OCI-M1 (cell line): ENCODE data around the gene C1QL2.

ENCODE experiments used
- DNase-seq: peaks from one replicate; lab custom pipeline; 2025; lab: John Stamatoyannopoulos, UW

C1QL2 gene

DNA sequence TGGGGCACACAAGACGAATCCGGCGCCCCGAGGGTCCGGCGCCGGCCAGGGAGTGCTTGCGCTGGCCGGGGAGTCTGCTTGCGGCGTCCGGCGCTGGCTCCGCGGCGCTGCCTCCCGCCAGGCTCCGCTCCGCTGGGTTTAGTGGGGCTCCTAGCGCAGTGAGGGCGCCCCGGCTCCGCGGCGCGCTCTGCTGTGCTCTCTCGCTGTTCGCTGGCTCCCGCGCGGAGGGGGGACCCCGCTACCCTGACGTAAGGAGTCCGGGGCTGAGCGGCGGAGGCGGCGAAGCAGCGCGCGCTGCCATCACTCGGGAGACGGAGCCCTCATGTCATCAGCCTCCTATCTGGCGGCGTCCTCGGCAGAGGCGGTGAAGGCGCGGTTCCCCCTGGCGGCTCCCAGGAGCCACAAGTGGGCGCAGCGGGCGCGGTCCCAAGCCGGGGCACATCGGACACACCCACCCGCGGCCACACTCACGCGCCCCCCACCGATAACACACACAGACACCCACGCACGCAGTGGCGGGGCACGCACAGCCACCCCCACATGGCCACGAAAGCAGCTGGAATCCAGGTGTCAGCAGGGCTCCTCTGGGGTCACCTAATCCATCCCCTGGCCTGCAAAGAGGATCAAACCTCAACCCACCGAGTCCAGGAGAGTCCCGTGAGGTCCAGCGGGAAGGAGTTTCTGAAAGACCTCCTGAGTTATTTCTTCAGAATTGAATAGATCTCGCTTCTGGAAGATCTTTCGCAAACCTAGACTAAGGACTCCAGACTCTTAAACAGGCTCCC lies at the start of gene C1QL2:
Gene C1QL2, minus strand, starts transcription at position 189 of the 785 bp plus-strand sequence. CDS start 482 bp downstream, outside the sequence.
- DNase-seq: no peak

GRCh38 chr2:119207447-119207846 lies 48.9 kb upstream of the C1QL2 start:
- DNase-seq: no peak

- DNase-seq: no peak
These were observed 47.6 kb upstream of the C1QL2 start for GRCh38 chr2:119206201-119206600.

- no peak for DNase-seq
These were observed 46.6 kb upstream of the C1QL2 start for GRCh38 chr2:119205001-119205706.

- DNase-seq: no peak
These were observed 46.0 kb upstream of the C1QL2 start for GRCh38 chr2:119204525-119204924.

DNA sequence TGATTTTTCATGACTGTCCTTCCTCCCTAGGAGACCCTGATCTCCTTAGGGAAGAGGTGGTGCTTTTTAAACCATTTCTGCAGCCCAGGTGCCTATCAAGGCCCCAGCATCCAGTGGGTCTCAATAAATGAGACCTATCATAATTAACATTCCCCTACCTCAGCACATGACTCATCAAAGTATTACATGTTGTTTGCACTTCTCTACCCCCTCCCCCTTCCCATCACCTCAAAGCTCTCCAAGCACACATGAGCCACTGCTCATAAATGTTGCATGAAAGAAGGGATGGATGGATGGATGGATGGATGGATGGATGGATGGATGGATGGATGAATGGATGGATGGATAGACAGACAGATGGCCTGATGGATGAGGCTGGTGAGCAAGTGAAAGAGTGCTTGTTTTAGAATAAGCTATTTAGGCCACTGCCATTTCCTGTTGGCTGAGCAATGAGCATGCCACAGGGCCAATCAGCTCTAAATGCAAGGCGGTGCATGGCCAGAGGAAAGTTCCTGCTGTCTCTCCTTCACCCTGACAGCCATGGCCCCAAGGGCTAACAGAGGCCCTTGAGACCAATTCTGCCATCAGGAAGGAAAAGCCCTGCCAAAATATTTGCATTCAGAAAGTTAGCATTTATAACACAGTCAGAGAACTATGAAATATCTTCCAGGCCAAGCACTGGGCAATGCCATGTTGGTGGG lies 44.2 kb upstream of the C1QL2 start:
- no peak for DNase-seq

DNA sequence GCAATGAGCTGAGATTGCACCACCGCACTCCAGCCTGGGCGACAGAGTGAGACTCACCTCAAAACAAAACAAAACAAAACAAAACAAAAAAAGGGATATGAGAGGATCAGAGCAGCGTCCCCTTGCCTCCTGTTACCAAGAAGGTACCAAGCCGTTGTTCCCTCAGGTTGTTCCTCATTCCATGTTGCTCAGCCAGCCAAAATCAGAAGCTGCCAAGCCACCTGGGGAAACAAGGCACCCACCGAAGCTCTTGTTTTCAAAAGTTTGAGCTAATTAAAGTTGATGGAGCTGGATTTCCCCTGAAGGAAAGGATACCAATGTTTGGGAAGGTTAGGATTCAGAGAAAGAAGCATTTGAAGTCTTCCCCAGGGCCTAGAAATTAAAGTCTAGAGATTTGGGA lies 43.3 kb upstream of the C1QL2 start:
- DNase-seq: no peak

GRCh38 chr2:119198240-119198840 lies 39.8 kb upstream of the C1QL2 start:
- DNase-seq: peak; percentile 4

- no peak for DNase-seq
These were observed 39.1 kb upstream of the C1QL2 start for GRCh38 chr2:119197529-119198239.

DNA sequence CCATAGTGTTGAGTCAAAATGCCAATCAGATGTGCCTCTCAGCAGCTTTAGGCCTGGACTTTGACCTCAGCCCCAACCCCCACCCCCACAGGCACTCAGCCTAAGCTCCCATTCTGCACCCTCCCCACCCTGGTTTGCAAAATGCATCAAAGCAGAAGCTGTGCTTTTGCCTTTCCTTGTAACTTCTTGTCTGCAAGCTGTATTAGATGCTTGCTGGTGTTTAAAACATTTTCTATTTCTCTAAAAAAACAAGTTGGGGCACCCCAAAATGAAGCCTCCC lies 38.5 kb upstream of the C1QL2 start:
- DNase-seq: no peak

- DNase-seq: no peak
These were observed 38.0 kb upstream of the C1QL2 start for GRCh38 chr2:119196301-119197125.

GRCh38 chr2:119195887-119196286 lies 37.3 kb upstream of the C1QL2 start:
- no peak for DNase-seq

DNA sequence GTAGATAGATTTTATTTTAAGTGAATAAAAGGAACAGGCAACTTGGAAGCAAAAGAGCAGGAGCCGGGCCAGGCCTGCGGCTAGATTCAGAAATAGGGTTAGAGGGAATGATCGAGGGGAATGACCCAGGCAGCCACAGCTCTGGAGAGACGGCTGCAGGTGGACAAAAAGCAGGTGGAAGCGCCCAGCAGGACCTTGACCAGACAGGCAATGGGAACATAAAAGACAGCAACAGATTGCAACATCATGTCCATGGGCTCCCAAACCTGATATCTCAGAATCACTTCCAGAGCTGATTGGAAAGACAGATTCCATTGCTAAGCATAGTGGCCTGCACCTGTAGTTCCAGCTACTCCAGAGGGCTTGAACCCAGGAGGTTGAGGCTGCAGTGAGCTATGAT lies 36.5 kb upstream of the C1QL2 start:
- no peak for DNase-seq

GRCh38 chr2:119192893-119193292 lies 34.3 kb upstream of the C1QL2 start:
- DNase-seq: no peak

- no peak for DNase-seq
These were observed 32.0 kb upstream of the C1QL2 start for GRCh38 chr2:119190321-119191111.

DNA sequence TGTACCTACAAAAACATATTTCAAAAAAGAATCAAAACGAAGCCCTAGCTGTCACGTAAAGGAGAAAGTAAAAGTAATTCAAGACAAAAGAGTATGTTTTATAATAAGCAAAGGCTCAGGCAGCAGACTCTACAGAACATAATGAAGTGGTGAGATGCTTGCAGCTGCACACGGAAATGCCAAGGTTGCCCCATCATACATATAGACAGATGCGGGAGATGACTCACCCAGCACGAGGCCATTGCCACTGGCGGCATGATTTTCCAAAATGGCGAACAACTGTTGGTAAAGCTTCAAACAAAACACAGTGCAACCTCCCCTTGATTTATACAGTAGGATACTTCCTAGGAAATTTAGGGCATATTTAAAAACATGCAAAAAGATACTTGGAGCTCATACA lies 26.0 kb upstream of the C1QL2 start:
- no peak for DNase-seq

GRCh38 chr2:119181791-119182445 lies 23.4 kb upstream of the C1QL2 start:
- DNase-seq: no peak

DNA sequence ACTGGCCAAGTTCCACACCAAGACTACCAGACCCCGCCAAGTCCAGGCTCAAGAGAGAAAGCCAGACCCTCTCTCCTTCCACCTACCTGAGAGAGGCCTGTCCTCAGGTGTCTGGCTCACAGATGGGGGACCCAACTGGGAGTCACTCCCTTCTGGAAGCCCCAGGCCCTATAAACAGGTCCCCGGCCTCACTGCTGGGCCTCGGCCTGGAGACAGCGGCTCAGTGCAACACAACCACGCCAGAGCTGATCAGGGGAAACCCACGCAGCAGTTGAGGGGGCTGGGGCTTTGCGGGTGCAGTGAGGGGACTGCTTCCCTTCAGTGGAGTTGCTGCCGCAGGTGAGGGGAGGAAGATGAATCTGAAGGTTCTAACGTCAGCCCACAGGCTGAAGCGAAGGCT lies 22.8 kb upstream of the C1QL2 start:
- DNase-seq: no peak

DNA sequence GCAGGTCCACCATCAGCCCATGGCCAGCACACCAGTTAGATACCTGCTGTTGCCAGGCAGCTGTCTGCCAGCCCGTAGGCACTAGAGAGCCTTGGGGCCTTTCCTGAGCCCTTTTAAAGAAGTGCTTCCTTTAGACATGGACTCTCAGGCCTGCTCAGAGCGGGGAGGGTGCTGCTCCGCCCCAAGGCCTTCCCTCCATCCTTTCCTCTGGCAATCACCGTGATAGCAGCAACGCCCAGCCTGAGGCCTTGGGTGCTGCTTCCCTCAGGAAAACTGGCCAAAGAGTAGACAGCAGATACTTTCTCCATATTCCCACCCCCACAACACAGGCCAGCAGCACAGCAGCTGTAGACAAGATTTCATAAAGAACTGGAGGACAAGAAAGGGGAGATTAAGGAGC lies 22.3 kb upstream of the C1QL2 start:
- no peak for DNase-seq

- DNase-seq: no peak
These were observed 21.4 kb upstream of the C1QL2 start for GRCh38 chr2:119179991-119180390.
